Inflammatory macrophage treated with lipopolysaccharide for 1 hour (primary cell): ENCODE measurements around the gene SPRYD7.
"Not testable (repeated sequence)": the region's sequence is repeated elsewhere in the genome, so short reads cannot be mapped to it uniquely, and the experiment has no call there.

Experiments used
- DNase-seq, 2 donors: peaks; one replicate each; pipeline ENCODE4 v3.0.0-alpha.2; 2020 to 2022

SPRYD7 gene

GRCh38 chr13:49932066-49932465 lies 4.1 kb downstream of the SPRYD7 start:
- DNase-seq, result no peak

- DNase-seq, result no peak
Measured at GRCh38 chr13:49927755-49928154, 8.4 kb downstream of the SPRYD7 start.

GRCh38 chr13:49925881-49926418 lies 10.2 kb downstream of the SPRYD7 start:
- no peak for DNase-seq

- DNase-seq, result no peak
Measured at GRCh38 chr13:49922301-49922700, 13.8 kb downstream of the SPRYD7 start.

GRCh38 chr13:49920969-49921368 lies 15.2 kb downstream of the SPRYD7 start:
- peak in 1 of 2 donors; percentile 12 for DNase-seq

GRCh38 chr13:49918106-49918505 lies 18.0 kb downstream of the SPRYD7 start:
- not testable (repeated sequence) for DNase-seq

GRCh38 chr13:49914947-49915346 lies 21.2 kb downstream of the SPRYD7 start:
- no peak for DNase-seq

- DNase-seq, result no peak
Measured at GRCh38 chr13:49908637-49909036, 27.5 kb downstream of the SPRYD7 start.

- DNase-seq, result no peak
Measured at GRCh38 chr13:49904729-49905456, 31.2 kb downstream of the SPRYD7 start.

GRCh38 chr13:49898792-49899191 lies 37.3 kb downstream of the SPRYD7 start:
- no peak for DNase-seq

- DNase-seq, result no peak
Measured at GRCh38 chr13:49897713-49898112, 38.4 kb downstream of the SPRYD7 start.

GRCh38 chr13:49895826-49896225 lies 40.3 kb downstream of the SPRYD7 start:
- no peak for DNase-seq

- DNase-seq, result no peak
Measured at GRCh38 chr13:49893591-49893990, 42.5 kb downstream of the SPRYD7 start.

GRCh38 chr13:49890376-49890775 lies 45.8 kb downstream of the SPRYD7 start:
- no peak for DNase-seq

- DNase-seq, result no peak
Measured at GRCh38 chr13:49878682-49879081, 57.5 kb downstream of the SPRYD7 start.

GRCh38 chr13:49877629-49878218 lies 58.4 kb downstream of the SPRYD7 start:
- DNase-seq, result no peak

GRCh38 chr13:49874430-49874829 lies 61.7 kb downstream of the SPRYD7 start:
- DNase-seq, result peak; percentile 1 to 2

GRCh38 chr13:49869519-49869918 lies 66.6 kb downstream of the SPRYD7 start:
- DNase-seq, result no peak

- no peak for DNase-seq
Measured at GRCh38 chr13:49867834-49868233, 68.3 kb downstream of the SPRYD7 start.

GRCh38 chr13:49865218-49865617 lies 70.9 kb downstream of the SPRYD7 start:
- no peak for DNase-seq

- peak in 1 of 2 donors; percentile 25 for DNase-seq
Measured at GRCh38 chr13:49864509-49864908, 71.6 kb downstream of the SPRYD7 start.
